Thoracic aorta (tissue), 2 donors: ENCODE measurements around the gene GOLGA2. TPM values are rescaled to one million over a fixed set of nuclear protein-coding genes. Genes with fewer than 3 reads are reported as not detected.

ENCODE experiments used
- ATAC-seq: fragments of 150-250 bp; one replicate; pipeline ENCODE4 v1.8.0; 2017; ENCODE audit warnings: low read depth; ENCODE audit not compliant: insufficient number of reproducible peaks, low FRiP score
- DNase-seq: peaks from one replicate; pipeline ENCODE4 v3.0.0-alpha.2; 2020; ENCODE audit warnings: low spot score
- H3K27ac ChIP-seq, 2 donors: fragments of 200-600 bp; sonication (generic); 1 replicate in 1 of 2; 2 replicates in 1 of 2; pipeline ENCODE4 v1.5.1; 2016; ENCODE audit warnings: mild to moderate bottlenecking in 2 of 2, moderate library complexity in 2 of 2
- H3K27me3 ChIP-seq: fragments of 200-600 bp; sonication (generic); replicated peaks from 2 replicates; pipeline ENCODE4 v1.6.0; 2016; ENCODE audit warnings: mild to moderate bottlenecking; ENCODE audit not compliant: insufficient read depth
- H3K36me3 ChIP-seq: fragments of 200-600 bp; sonication (generic); one replicate; pipeline ENCODE4 v1.5.1; 2016
- H3K4me1 ChIP-seq, 2 donors: fragments of 200-600 bp; sonication (generic); 1 replicate in 1 of 2; 2 replicates in 1 of 2; pipeline versions ENCODE4 v1.5.1 to v1.6.0; 2016; ENCODE audit warnings: low read depth in 2 of 2, mild to moderate bottlenecking in 1 of 2; ENCODE audit not compliant: control insufficient read depth in 1 of 2
- H3K4me3 ChIP-seq: fragments of 200-600 bp; sonication (generic); 2 replicates; pipeline ENCODE4 v1.5.1; 2016; ENCODE audit warnings: mild to moderate bottlenecking
- H3K9me3 ChIP-seq: fragments of 200-600 bp; sonication (generic); 2 replicates; pipeline ENCODE4 v1.5.1; 2016
- total RNA-seq, 2 donors: library from RNA; depleted of rRNA; stranded (reverse); fragments of >200 nt; gene quantifications; one replicate each; pipeline versions ENCODE4 v1.1.0 to v1.2.3, GENCODE V29; 2016
- TF ChIP-seq, protein P1 (sequence below): fragments of 200-600 bp; sonication (generic); IDR thresholded peaks from one replicate; pipeline ENCODE4 v1.5.1; 2019; ENCODE audit warnings: antibody characterized with exemption

GOLGA2 gene
- total RNA-seq, 2 donors from 2014 or later = 115 to 141 TPM

DNA sequence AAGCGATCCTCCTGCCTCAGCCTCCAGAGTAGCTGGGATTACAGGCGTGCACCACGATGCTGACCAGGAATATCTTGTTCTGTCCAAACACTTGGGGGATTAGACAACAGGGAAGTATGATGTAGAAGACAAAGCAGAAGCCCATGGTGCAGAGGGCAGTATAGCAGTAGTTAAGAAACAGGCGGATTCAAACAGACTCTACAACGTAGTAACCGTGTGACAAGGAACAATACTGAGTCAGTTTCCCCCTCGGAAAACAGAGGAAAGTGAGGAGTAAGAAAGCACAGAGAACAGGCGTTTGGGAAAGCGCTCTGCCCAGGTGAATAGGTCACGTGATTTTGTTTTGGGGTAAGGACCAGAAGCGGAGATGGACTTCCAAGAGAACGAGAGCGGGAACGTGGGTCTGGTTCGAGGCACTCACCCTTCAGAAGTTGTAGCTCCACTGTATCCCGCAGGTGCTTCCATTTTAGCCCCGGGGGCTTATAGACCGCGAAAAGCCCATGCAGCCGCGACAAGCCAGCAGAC, 46.1 kb upstream of the GOLGA2 start:
- H3K9me3 ChIP-seq = no peaks in the 10 kb centered on the region
- H3K27ac ChIP-seq = peak overlapping the region; percentile 68 to 76
- DNase-seq = no peak
- TF ChIP-seq, protein P1, sequence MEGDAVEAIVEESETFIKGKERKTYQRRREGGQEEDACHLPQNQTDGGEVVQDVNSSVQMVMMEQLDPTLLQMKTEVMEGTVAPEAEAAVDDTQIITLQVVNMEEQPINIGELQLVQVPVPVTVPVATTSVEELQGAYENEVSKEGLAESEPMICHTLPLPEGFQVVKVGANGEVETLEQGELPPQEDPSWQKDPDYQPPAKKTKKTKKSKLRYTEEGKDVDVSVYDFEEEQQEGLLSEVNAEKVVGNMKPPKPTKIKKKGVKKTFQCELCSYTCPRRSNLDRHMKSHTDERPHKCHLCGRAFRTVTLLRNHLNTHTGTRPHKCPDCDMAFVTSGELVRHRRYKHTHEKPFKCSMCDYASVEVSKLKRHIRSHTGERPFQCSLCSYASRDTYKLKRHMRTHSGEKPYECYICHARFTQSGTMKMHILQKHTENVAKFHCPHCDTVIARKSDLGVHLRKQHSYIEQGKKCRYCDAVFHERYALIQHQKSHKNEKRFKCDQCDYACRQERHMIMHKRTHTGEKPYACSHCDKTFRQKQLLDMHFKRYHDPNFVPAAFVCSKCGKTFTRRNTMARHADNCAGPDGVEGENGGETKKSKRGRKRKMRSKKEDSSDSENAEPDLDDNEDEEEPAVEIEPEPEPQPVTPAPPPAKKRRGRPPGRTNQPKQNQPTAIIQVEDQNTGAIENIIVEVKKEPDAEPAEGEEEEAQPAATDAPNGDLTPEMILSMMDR = no peak
- no peak for ATAC-seq
- H3K36me3 ChIP-seq = peaks cover 16% of the 10 kb centered on the region
- no peaks in the 10 kb centered on the region for H3K27me3 ChIP-seq
- peak overlapping the region; percentile 94 for H3K4me3 ChIP-seq
- H3K4me1 ChIP-seq = peaks cover 13 to 24% of the 10 kb centered on the region in 2 donors

DNA sequence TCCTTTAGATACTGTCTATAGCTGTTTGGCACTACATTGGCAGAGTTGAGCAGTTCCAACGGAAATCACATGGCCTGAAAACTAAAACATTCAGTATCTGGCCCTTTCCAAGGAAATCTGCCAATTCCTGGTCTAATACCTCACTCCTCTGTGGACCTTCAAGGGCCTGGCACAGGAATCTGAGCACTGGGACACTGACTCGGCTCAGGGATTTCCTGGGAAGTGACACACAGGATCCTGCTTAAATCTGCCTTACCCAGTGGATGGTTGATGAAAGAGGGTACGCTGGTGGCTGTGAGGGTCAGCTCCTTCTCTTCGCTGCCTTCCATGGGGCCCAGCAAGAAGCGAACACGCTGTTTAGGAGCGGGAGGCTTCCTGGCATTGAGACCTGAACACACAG, 45.5 kb upstream of the GOLGA2 start:
- Histone ChIP-seq H3K36me3 (peaks cover 20% of the 10 kb centered on the region), H3K27ac (no peak overlapping the region), H3K4me3 (peak overlapping the region; percentile 94), H3K9me3 (no peaks in the 10 kb centered on the region), H3K4me1 (peaks cover 13 to 24% of the 10 kb centered on the region in 2 donors), H3K27me3 (no peaks in the 10 kb centered on the region)
- TF ChIP-seq, protein P1 = no peak
- DNase-seq = no peak
- no peak for ATAC-seq

DNA sequence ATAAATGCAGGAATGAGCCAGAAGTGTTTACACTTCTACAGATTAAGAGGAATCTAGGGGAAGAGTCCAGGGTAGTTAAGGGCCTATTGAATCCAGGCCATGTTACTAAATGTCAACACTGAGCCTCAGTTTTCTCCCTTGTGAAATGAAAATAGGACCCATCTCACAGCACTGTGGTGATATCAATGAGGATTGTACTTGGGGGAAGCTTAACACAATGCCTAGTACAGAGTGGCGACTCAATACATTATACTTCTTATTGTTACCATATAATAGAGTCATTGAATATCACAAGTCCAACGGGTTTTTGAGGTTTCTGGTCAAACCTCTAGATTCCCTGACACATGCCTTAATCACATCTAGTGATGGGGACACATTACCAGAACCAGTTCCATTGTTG, 41.8 kb upstream of the GOLGA2 start:
- H3K9me3 ChIP-seq = no peaks in the 10 kb centered on the region
- H3K27ac ChIP-seq = no peak overlapping the region
- no peak overlapping the region for H3K4me3 ChIP-seq
- TF ChIP-seq, protein P1 = no peak
- no peaks in the 10 kb centered on the region for H3K27me3 ChIP-seq
- ATAC-seq = no peak
- peaks cover 3 to 8% of the 10 kb centered on the region in 2 donors for H3K4me1 ChIP-seq
- DNase-seq = no peak
- H3K36me3 ChIP-seq = peaks cover 19% of the 10 kb centered on the region

DNA sequence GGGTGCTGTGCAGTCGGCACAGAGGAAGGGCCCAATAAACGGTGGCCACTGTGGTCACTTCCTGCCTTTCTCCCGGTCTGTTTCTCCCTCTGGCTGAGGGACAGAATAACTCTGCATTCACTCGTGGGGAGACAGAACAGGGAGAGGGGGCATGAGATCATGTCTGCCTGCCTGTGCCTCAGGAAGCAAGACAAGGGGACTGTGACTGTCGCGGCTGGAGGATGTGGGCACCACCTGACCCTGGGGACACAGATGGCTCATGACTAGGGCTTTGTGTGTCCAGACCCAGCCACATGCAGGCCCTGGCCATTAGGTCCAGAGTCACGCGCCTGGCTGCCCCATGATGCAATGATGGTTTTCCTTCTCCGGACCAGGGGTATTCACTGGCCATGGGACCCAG, 40.6 kb upstream of the GOLGA2 start:
- Histone ChIP-seq H3K4me3 (no peak overlapping the region), H3K27ac (no peak overlapping the region), H3K27me3 (no peaks in the 10 kb centered on the region), H3K4me1 (peaks cover 1 to 3% of the 10 kb centered on the region in 2 donors), H3K9me3 (no peaks in the 10 kb centered on the region), H3K36me3 (peaks cover 20% of the 10 kb centered on the region)
- no peak for ATAC-seq
- TF ChIP-seq, protein P1 = no peak
- no peak for DNase-seq

DNA sequence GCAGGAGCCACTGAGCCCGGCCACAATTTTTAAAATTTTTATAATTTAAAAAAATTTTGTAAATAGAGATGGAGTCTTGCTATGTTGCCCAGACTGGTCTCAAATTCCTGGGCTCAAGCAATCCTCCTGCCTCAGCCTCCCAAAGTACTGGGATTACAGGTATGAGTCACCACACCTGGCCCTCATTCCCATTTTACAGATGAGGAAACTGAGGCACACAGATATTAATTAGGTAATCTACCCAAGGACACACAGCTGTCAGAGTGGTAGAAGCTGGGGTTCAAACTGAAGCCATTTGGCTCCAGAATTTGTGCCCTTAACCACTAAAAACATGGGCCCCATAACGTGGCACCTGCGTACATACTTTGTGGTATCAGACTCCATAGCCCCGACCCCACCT, 38.9 kb upstream of the GOLGA2 start:
- Histone ChIP-seq H3K27me3 (no peaks in the 10 kb centered on the region), H3K4me3 (no peak overlapping the region), H3K4me1 (no peaks in the 10 kb centered on the region), H3K36me3 (peaks cover 34% of the 10 kb centered on the region), H3K9me3 (no peaks in the 10 kb centered on the region), H3K27ac (no peak overlapping the region)
- no peak for DNase-seq
- TF ChIP-seq, protein P1 = no peak
- ATAC-seq = no peak
